ENCODE measurements around the gene VPS37B.
A peak's percentile ranks its signal among the peaks of the same experiment; 100 is the strongest.

GRCh38 chr12:122895704-122896636 is at the start of gene VPS37B:
- peak; percentile 94 for TF ChIP-seq POLR2A (IDR thresholded peaks at IDR 0.05; ENCODE audit: low read depth)
- no peak for TF ChIP-seq CTCF (IDR thresholded peaks at IDR 0.05)

Data from esophagus muscularis mucosa (tissue), 3 donors.